B cell (primary cell): ENCODE results near the gene PCDH19. TPM values are rescaled to one million over a fixed set of nuclear protein-coding genes. Genes with fewer than 3 reads are reported as not detected.

Source experiments
- ATAC-seq: fragments of 200-7000 bp; cut with Tn5 transposase; one replicate; pipeline ENCODE4 v1.10.0; 2021; ENCODE audit warnings: low read depth, mild to moderate bottlenecking, moderate number of reproducible peaks, moderate library complexity
- CTCF ChIA-PET: fragments of 350-600 bp; sonication (Branson Sonifier 250); formaldehyde crosslinking; loops from one replicate; lab custom pipeline; 2021; ENCODE audit warnings: antibody characterized with exemption, inconsistent platforms; lab: Charles Lee
- POLR2A ChIA-PET: fragments of 350-600 bp; sonication (Branson Sonifier 250); formaldehyde crosslinking; loops from one replicate; lab custom pipeline; 2021; ENCODE audit warnings: antibody characterized with exemption; lab: Charles Lee
- DNase-seq: peaks from one replicate; pipeline ENCODE4 v3.0.0; 2013
- H2AFZ ChIP-seq: 2 replicates; pipeline ENCODE4 v1.6.1; 2012; ENCODE audit warnings: mild to moderate bottlenecking, low read depth, low read length; ENCODE audit not compliant: insufficient read depth, poor library complexity, severe bottlenecking
- H3K27ac ChIP-seq, 2 donors: 1 replicate in 1 of 2; 2 replicates in 1 of 2; pipeline ENCODE4 v1.5.1; 2012 to 2013; ENCODE audit warnings: low read length in 2 of 2, mild to moderate bottlenecking in 2 of 2, moderate library complexity in 1 of 2
- H3K27me3 ChIP-seq, 4 experiments: fragments of 200-600 bp in 1 of 4; sonication (generic) in 1 of 4; replicated peaks in 1 of 4; 1 replicate in 2 of 4; 2 replicates in 2 of 4; pipeline versions ENCODE4 v1.6.1 to v1.7.0; 2013 to 2016; ENCODE audit warnings: low read length in 3 of 4, mild to moderate bottlenecking in 2 of 4, mixed read lengths in 1 of 4, moderate library complexity in 1 of 4; ENCODE audit not compliant: insufficient read depth in 4 of 4, control insufficient read depth in 3 of 4; ENCODE audit errors: control extremely low read depth in 1 of 4
- H3K36me3 ChIP-seq, 2 experiments: replicated peaks in 1 of 2; 1 replicate in 1 of 2; 2 replicates in 1 of 2; pipeline versions ENCODE4 v1.6.1 to v1.7.1; 2013; ENCODE audit warnings: low read length in 1 of 2; ENCODE audit not compliant: insufficient read depth in 2 of 2, control insufficient read depth in 1 of 2; ENCODE audit errors: control extremely low read depth in 1 of 2, extremely low read depth in 1 of 2
- H3K4me1 ChIP-seq, 2 donors: fragments of 200-600 bp in 1 of 2; sonication (generic) in 1 of 2; 1 replicate in 1 of 2; 2 replicates in 1 of 2; pipeline versions ENCODE4 v1.5.1 to v1.6.1; 2013 to 2017; ENCODE audit warnings: low read length in 2 of 2; ENCODE audit not compliant: control insufficient read depth in 2 of 2, insufficient read depth in 2 of 2
- H3K4me2 ChIP-seq: replicated peaks from 2 replicates; pipeline ENCODE3; 2012; ENCODE audit warnings: mild to moderate bottlenecking, low read depth, low read length; ENCODE audit not compliant: poor library complexity, severe bottlenecking
- H3K4me3 ChIP-seq, 5 experiments: fragments of 200-600 bp in 1 of 5; sonication (generic) in 1 of 5; 1 replicate in 3 of 5; 2 replicates in 2 of 5; pipeline versions ENCODE4 v1.5.1 to v1.7.0; 2011 to 2016; ENCODE audit warnings: low read length in 4 of 5, mild to moderate bottlenecking in 4 of 5, low read depth in 2 of 5, control low read depth in 1 of 5, moderate library complexity in 1 of 5; ENCODE audit not compliant: insufficient read depth in 1 of 5; ENCODE audit errors: control extremely low read depth in 1 of 5, extremely low read depth in 1 of 5
- H3K79me2 ChIP-seq: fragments of 200-600 bp; sonication (generic); one replicate; pipeline ENCODE4 v1.6.0; 2016; ENCODE audit warnings: low read length; ENCODE audit not compliant: control insufficient read depth, insufficient read depth
- H3K9ac ChIP-seq: fragments of 200-600 bp; sonication (generic); 2 replicates; pipeline ENCODE4 v1.6.1; 2017; ENCODE audit warnings: mild to moderate bottlenecking, low read length, moderate library complexity
- H3K9me3 ChIP-seq, 3 donors: one replicate each; pipeline versions ENCODE4 v1.6.1 to v1.7.1; 2013; ENCODE audit warnings: low read length in 2 of 3; ENCODE audit not compliant: control insufficient read depth in 2 of 3, insufficient read depth in 1 of 3; ENCODE audit errors: control extremely low read depth in 1 of 3
- H4K20me1 ChIP-seq: 2 replicates; pipeline ENCODE4 v1.6.0; 2012; ENCODE audit warnings: mild to moderate bottlenecking, low read length; ENCODE audit not compliant: insufficient read depth, control insufficient read depth, poor library complexity, severe bottlenecking
- H3K27ac Mint-ChIP-seq: one replicate; pipeline ENCODE4 v1.8.0; 2021; ENCODE audit warnings: mixed read lengths
- H3K27me3 Mint-ChIP-seq: one replicate; pipeline ENCODE4 v1.8.0; 2021; ENCODE audit warnings: mixed read lengths
- H3K4me1 Mint-ChIP-seq: one replicate; pipeline ENCODE4 v1.8.0; 2021; ENCODE audit warnings: mixed read lengths
- H3K4me3 Mint-ChIP-seq: one replicate; pipeline ENCODE4 v1.8.0; 2021; ENCODE audit warnings: mixed read lengths
- H3K9me3 Mint-ChIP-seq: one replicate; pipeline ENCODE4 v1.8.0; 2022; ENCODE audit warnings: mixed read lengths; ENCODE audit not compliant: insufficient read depth
- CTCF ChIP-seq: fragments of 200-600 bp; IDR thresholded peaks from one replicate; pipeline ENCODE4 v1.8.0; 2022; ENCODE audit warnings: antibody characterized with exemption, mild to moderate bottlenecking
- EZH2 ChIP-seq: IDR thresholded peaks from 2 replicates; pipeline ENCODE4 v1.6.1; 2012; ENCODE audit warnings: borderline replicate concordance, low read depth, mild to moderate bottlenecking, moderate library complexity, low read length; ENCODE audit not compliant: insufficient read depth, poor library complexity, severe bottlenecking
- WGBS: methylation state at CpG from one replicate; pipeline ENCODE4 v1.1.5; 2013; ENCODE audit warnings: missing lambda C conversion rate; ENCODE audit not compliant: insufficient coverage; 5-methylcytosine and 5-hydroxymethylcytosine counted together
- intact Hi-C: fragments of 100-400 bp; cut with micrococcal nuclease; formaldehyde crosslinking; loops from one replicate; pipeline ENCODE4 v1.10.0; 2022
- polyA plus RNA-seq: library from polyadenylated mRNA; depleted of rRNA; stranded (reverse); fragments of >200 nt; gene quantifications from 2 replicates; pipeline ENCODE4 v1.2.3, GENCODE V29; 2012
- total RNA-seq, 2 donors: library from RNA; stranded (reverse); fragments of 120-200 nt in 1 of 2; gene quantifications; 1 replicate in 1 of 2; 2 replicates in 1 of 2; pipeline versions ENCODE4 v1.2.3 to v1.2.4, GENCODE V29; 2013 to 2022

Gene PCDH19
- total and polyA plus RNA-seq, 2 donors (not counting 1 experiment from before 2014, with no cell fraction given): not detected

- Histone ChIP-seq H3K4me1 (no peaks in the 10 kb centered on the region), H3K27ac (no peak overlapping the region), H3K4me3 (no peak overlapping the region), H3K9ac (no peak overlapping the region), H2AFZ (no peak overlapping the region), H3K4me2 (no peak overlapping the region), H3K9me3 (no peaks in the 10 kb centered on the region), H3K79me2 (no peaks in the 10 kb centered on the region), H3K27me3 (no peaks in the 10 kb centered on the region), H3K36me3 (no peaks in the 10 kb centered on the region), H4K20me1 (no peaks in the 10 kb centered on the region)
- ATAC-seq (no peak), DNase-seq (no peak)
- Mint-ChIP-seq H3K4me3 (no peak overlapping the region), H3K27me3 (no peaks in the 10 kb centered on the region), H3K27ac (no peak overlapping the region), H3K9me3 (no peaks in the 10 kb centered on the region), H3K4me1 (no peaks in the 10 kb centered on the region)
- ChIA-PET POLR2A (no interaction called here), CTCF (no interaction called here)
- TF ChIP-seq EZH2: no peak
- no peak for TF ChIP-seq CTCF
- intact Hi-C loops: no loop called here
- WGBS: 48% methylated on average over 5 of the region's 6 CpGs
Measured at GRCh38 chrX:100395781-100396180, 14.3 kb downstream of the PCDH19 start.

GRCh38 chrX:100381619-100382018, 28.5 kb downstream of the PCDH19 start:
- CTCF ChIA-PET: no interaction called here
- H3K9ac ChIP-seq: no peak overlapping the region
- no peak overlapping the region for H3K4me3 ChIP-seq
- H3K9me3 ChIP-seq: no peaks in the 10 kb centered on the region
- no CpG with 5 or more reads among the region's 3 CpGs for WGBS
- H3K27me3 ChIP-seq: peaks cover 0 to 5% (median 0%) of the 10 kb centered on the region in 4 experiments
- POLR2A ChIA-PET: no interaction called here
- no peaks in the 10 kb centered on the region for H4K20me1 ChIP-seq
- no peak overlapping the region for H2AFZ ChIP-seq
- Mint-ChIP-seq H3K4me3 (no peak overlapping the region), H3K4me1 (no peaks in the 10 kb centered on the region), H3K27ac (no peak overlapping the region), H3K27me3 (peaks cover 5% of the 10 kb centered on the region), H3K9me3 (no peaks in the 10 kb centered on the region)
- DNase-seq (no peak), ATAC-seq (no peak)
- no peaks in the 10 kb centered on the region for H3K79me2 ChIP-seq
- no peaks in the 10 kb centered on the region for H3K36me3 ChIP-seq
- H3K4me2 ChIP-seq: no peak overlapping the region
- H3K27ac ChIP-seq: no peak overlapping the region
- intact Hi-C loops: no loop called here
- no peaks in the 10 kb centered on the region for H3K4me1 ChIP-seq
- TF ChIP-seq CTCF (no peak), EZH2 (no peak)
